Stomach (tissue), 9 donors: Measurements from ENCODE around the gene PPP2R5C. TPM values are rescaled to one million over a fixed set of nuclear protein-coding genes. Genes with fewer than 3 reads are reported as not detected.

Source experiments
- DNase-seq, 2 donors: peaks; one replicate each; pipeline versions ENCODE4 v3.0.0 to v3.0.0-alpha.2; 2013 to 2019
- H3K27ac ChIP-seq, 5 donors: fragments of 200-600 bp in 4 of 5; sonication (generic) in 4 of 5; one replicate each; pipeline ENCODE4 v1.5.1; 2013 to 2019; ENCODE audit warnings: mild to moderate bottlenecking in 1 of 5, moderate library complexity in 1 of 5
- H3K27me3 ChIP-seq, 3 donors: fragments of 200-600 bp; sonication (generic); one replicate each; pipeline ENCODE4 v1.5.1; 2017 to 2019; ENCODE audit warnings: mixed run types in 1 of 3
- H3K36me3 ChIP-seq, 4 donors: fragments of 200-600 bp; sonication (generic); 1 replicate in 3 of 4; 2 replicates in 1 of 4; pipeline ENCODE4 v1.5.1; 2016 to 2019
- H3K4me1 ChIP-seq, 4 donors: fragments of 200-600 bp; sonication (generic); one replicate each; pipeline ENCODE4 v1.5.1; 2016 to 2019
- H3K4me3 ChIP-seq, 4 donors: fragments of 200-600 bp; sonication (generic) in 3 of 4; one replicate each; pipeline ENCODE4 v1.5.1; 2016 to 2019; ENCODE audit warnings: mild to moderate bottlenecking in 1 of 4
- H3K9me3 ChIP-seq, 4 donors: fragments of 200-600 bp; sonication (generic); one replicate each; pipeline ENCODE4 v1.5.1; 2016 to 2019
- CTCF ChIP-seq, 7 experiments: fragments of 450-650 bp in 4 of 7; fragments of 200-600 bp in 3 of 7; sonication (generic) in 3 of 7; IDR thresholded peaks; one replicate each; pipeline ENCODE4 v1.5.1; 2016 to 2019; ENCODE audit warnings: antibody characterized with exemption in 7 of 7, control low read depth in 2 of 7, mild to moderate bottlenecking in 1 of 7
- EP300 ChIP-seq: sonication (generic); formaldehyde crosslinking; IDR thresholded peaks from one replicate; pipeline ENCODE4 v1.6.1; 2017; ENCODE audit warnings: antibody characterized with exemption
- POLR2A ChIP-seq, 4 donors: fragments of 450-650 bp; IDR thresholded peaks; one replicate each; pipeline ENCODE4 v1.6.1; 2016; ENCODE audit warnings: antibody characterized with exemption in 4 of 4, control low read depth in 2 of 4, mild to moderate bottlenecking in 1 of 4, moderate library complexity in 1 of 4
- POLR2AphosphoS5 ChIP-seq, 3 donors: sonication (generic); formaldehyde crosslinking; IDR thresholded peaks; one replicate each; pipeline ENCODE4 v1.6.1; 2016; ENCODE audit warnings: antibody characterized with exemption in 3 of 3
- WGBS, 5 donors: extraction: QIAGEN DNeasy Blood & Tissue Kit in 3 of 5; methylation state at CpG; one replicate each; pipeline versions ENCODE4 v1.1.5 to v1.1.7; 2013 to 2018; 5-methylcytosine and 5-hydroxymethylcytosine counted together
- intact Hi-C: fragments of 100-400 bp; cut with DNase I; formaldehyde crosslinking; loops from one replicate; pipeline ENCODE4 v1.15.1; 2023; ENCODE audit warnings: low total_unique reads
- polyA plus RNA-seq, 3 donors: library from polyadenylated mRNA; stranded (reverse); fragments of 200-250 nt; gene quantifications; one replicate each; pipeline ENCODE4 v1.2.3, GENCODE V29; 2013
- total RNA-seq, 5 donors: library from RNA; depleted of rRNA; stranded (reverse); fragments of >200 nt; gene quantifications; one replicate each; pipeline versions ENCODE4 v1.1.0 to v1.2.3, GENCODE V29; 2014 to 2016
- donor health status: healthy with polysubstance abuse.
- donor health status: Bipolar disorder and iron deficiency.
- donor health status: healthy.

Gene PPP2R5C
- total and polyA plus RNA-seq, 8 donors, result 19.7 to 175 (median 89.6) TPM

GRCh38 chr14:101961746-101962502 lies 200.4 kb downstream of the PPP2R5C start:
- H3K9me3 ChIP-seq, result no peaks in the 10 kb centered on the region
- H3K4me1 ChIP-seq, result peaks cover 27 to 60% (median 42%) of the 10 kb centered on the region in 4 donors
- no peaks in the 10 kb centered on the region for H3K36me3 ChIP-seq
- H3K27ac ChIP-seq, result peak overlapping the region in 4 of 5 donors; percentile 50 to 97 (median 82)
- whole genome bisulfite sequencing, 5 donors, result 73 to 81% (median 79%) methylated on average over 9 of the region's 9 CpGs
- no peak overlapping the region for H3K4me3 ChIP-seq
- TF ChIP-seq POLR2A (IDR thresholded peaks at IDR 0.05), result no peak
- TF ChIP-seq CTCF (IDR thresholded peaks at IDR 0.05), result no peak
- TF ChIP-seq EP300, result no peak
- TF ChIP-seq POLR2AphosphoS5 (IDR thresholded peaks at IDR 0.05), result no peak
- no peak for DNase-seq
- intact Hi-C loops, result no loop called here
- no peaks in the 10 kb centered on the region for H3K27me3 ChIP-seq

GRCh38 chr14:101962503-101962874 lies 201.0 kb downstream of the PPP2R5C start:
- Histone ChIP-seq H3K27me3 (no peaks in the 10 kb centered on the region), H3K27ac (peak overlapping the region in 4 of 5 donors; percentile 50 to 97 (median 82)), H3K9me3 (no peaks in the 10 kb centered on the region), H3K36me3 (no peaks in the 10 kb centered on the region), H3K4me3 (no peak overlapping the region), H3K4me1 (peaks cover 28 to 66% (median 46%) of the 10 kb centered on the region in 4 donors)
- intact Hi-C loops, result no loop called here
- TF ChIP-seq EP300, result no peak
- TF ChIP-seq POLR2AphosphoS5 (IDR thresholded peaks at IDR 0.05), result no peak
- TF ChIP-seq POLR2A (IDR thresholded peaks at IDR 0.05), result no peak
- no peak for TF ChIP-seq CTCF (IDR thresholded peaks at IDR 0.05)
- DNase-seq, result peak; percentile 74 to 84
- 24 to 45% (median 37%) methylated on average over 5 of the region's 5 CpGs for WGBS, 5 donors

GRCh38 chr14:101963052-101963451 lies 201.5 kb downstream of the PPP2R5C start:
- TF ChIP-seq EP300, result no peak
- TF ChIP-seq CTCF (IDR thresholded peaks at IDR 0.05), result no peak
- no peak for TF ChIP-seq POLR2A (IDR thresholded peaks at IDR 0.05)
- no peak for TF ChIP-seq POLR2AphosphoS5 (IDR thresholded peaks at IDR 0.05)
- no peak overlapping the region for H3K4me3 ChIP-seq
- intact Hi-C loops, result no loop called here
- no peaks in the 10 kb centered on the region for H3K36me3 ChIP-seq
- peaks cover 34 to 72% (median 51%) of the 10 kb centered on the region in 4 donors for H3K4me1 ChIP-seq
- H3K9me3 ChIP-seq, result no peaks in the 10 kb centered on the region
- no peaks in the 10 kb centered on the region for H3K27me3 ChIP-seq
- DNase-seq, result no peak
- 83 to 91% (median 85%) methylated on average over 5 of the region's 5 CpGs for WGBS, 5 donors
- H3K27ac ChIP-seq, result peak overlapping the region in 3 of 5 donors; percentile 50 to 97 (median 96)

- intact Hi-C loops, result no loop called here
- Histone ChIP-seq H3K4me3 (peak overlapping the region in 3 of 4 donors; percentile 94 to 99 (median 98)), H3K36me3 (peaks cover 0 to 3% (median under 1%) of the 10 kb centered on the region in 4 donors), H3K27ac (peak overlapping the region in 4 of 5 donors; percentile 61 to 97 (median 96)), H3K9me3 (no peaks in the 10 kb centered on the region), H3K4me1 (peaks cover 38 to 77% (median 56%) of the 10 kb centered on the region in 4 donors), H3K27me3 (no peaks in the 10 kb centered on the region)
- WGBS, 5 donors, result 57 to 62% (median 59%) methylated on average over 20 of the region's 20 CpGs
- DNase-seq, result no peak
- TF ChIP-seq EP300 (no peak), CTCF (IDR thresholded peaks at IDR 0.05) (no peak), POLR2A (IDR thresholded peaks at IDR 0.05) (no peak), POLR2AphosphoS5 (IDR thresholded peaks at IDR 0.05) (no peak)
These were observed 202.3 kb downstream of the PPP2R5C start for GRCh38 chr14:101963656-101964296.
